HG02870 (cell line): ENCODE results near the gene DIP2B.
"Not testable (repeated sequence)": the region's sequence is repeated elsewhere in the genome, so short reads cannot be mapped to it uniquely, and the experiment has no call there.

Experiments
- ATAC-seq: cut with Tn5 transposase; IDR thresholded peaks from one replicate; pipeline ENCODE4 v1.9.1; 2021; ENCODE audit warnings: mild to moderate bottlenecking, moderate library complexity; ENCODE audit not compliant: unreplicated experiment

The DIP2B gene

DNA sequence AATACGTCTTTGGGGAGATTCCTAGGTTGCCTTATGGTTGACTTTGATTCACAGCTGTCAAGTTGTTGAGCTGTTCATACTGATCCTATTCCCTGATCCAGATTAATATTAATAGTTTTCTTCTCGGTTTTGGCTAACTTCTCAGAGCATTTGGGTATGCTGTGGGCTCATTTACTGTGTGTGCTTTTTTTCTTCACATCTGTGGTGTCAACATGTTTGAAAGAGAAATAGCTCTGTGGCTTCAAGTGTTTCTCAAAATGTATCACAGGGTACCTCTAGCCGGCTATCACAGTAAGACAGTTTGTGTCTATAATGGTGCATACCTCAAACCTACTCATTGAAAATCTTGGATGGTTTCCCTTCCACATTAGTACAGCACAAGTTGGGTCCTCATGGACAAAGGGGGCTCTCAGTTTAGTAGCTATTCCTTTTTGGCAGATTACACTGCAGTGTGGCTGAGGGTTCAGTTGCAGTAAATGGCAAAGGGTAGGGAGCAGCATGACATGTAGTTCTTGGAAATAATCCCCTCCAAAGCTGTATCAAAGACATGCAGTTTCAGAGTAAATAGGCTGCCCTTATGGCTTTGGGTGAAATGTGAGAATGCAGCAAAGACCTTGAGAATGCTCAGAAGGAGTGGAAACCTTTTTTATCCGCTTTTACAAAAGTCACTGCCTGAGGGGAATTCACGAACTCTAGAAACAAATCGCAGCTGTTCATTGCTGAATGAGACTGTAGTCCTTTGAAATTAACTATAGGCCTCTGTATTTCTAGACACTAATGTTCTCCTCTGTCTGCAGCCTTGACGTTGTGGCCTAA lies 156.7 kb downstream of the DIP2B start:
- peak; percentile 55 for ATAC-seq

GRCh38 chr12:50662116-50662510 lies 157.3 kb downstream of the DIP2B start:
- no peak for ATAC-seq

DNA sequence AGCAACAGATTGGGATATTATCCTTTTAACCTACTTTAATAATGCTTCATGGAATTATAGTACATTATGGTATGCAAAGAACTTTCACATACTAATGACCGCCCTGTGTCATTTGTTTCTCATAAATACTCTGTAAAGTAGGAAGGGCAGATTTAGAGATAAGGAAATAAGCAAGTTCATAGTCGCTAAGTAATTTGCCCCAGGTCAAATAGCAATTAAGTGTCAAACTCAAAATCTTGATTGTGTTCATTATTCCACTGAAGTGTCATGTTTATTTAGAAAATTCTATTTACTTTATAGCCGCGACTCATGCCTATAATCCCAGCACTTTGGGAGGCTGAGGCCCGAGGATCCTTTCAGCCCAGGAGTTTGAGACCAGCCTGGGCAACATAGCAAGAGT lies 160.4 kb downstream of the DIP2B start:
- no peak for ATAC-seq

GRCh38 chr12:50665609-50666008 lies 160.8 kb downstream of the DIP2B start:
- ATAC-seq, result no peak

DNA sequence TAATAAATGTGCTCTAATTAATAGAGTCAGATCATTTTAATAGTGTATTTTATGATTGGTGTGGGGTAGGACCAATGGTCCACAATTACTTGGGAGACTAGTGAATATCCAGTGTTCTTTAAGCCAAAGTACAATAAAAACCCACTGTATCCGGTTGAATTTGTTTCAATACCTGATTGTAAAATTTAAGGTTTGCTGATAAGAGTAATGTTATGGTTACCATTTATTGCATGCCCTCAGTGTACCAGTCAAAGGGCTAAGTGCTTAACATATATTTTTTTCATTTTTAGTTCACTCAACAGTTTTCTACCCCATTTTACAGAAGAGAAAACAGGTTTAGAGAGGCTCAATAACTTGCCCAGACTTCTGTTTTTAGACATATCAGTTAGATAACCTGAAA lies 161.2 kb downstream of the DIP2B start:
- no peak for ATAC-seq

DNA sequence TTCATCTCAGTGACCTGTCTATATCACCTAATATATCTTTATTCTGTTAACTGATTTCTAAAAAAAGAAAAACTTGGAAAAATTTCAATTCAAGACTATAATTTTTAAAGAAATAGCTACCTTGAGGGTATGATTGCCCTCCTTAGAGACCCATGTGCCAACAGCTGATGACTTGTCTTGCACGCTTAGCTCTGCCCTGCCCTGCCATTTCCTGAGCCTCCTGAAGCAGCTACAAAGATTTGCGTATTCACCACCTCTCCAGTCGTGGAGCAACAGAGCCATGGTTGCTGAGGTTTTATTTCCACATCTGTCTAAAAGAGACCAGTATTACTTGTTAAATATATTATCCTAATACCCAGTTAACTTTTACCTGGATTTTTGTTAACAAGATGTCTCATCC lies 167.4 kb downstream of the DIP2B start:
- no peak for ATAC-seq

GRCh38 chr12:50676756-50677155 lies 172.0 kb downstream of the DIP2B start:
- ATAC-seq, result no peak

GRCh38 chr12:50677858-50678257 lies 173.1 kb downstream of the DIP2B start:
- ATAC-seq, result no peak

GRCh38 chr12:50678650-50679365 lies 174.0 kb downstream of the DIP2B start:
- no peak for ATAC-seq

GRCh38 chr12:50679612-50680011 lies 174.8 kb downstream of the DIP2B start:
- no peak for ATAC-seq

DNA sequence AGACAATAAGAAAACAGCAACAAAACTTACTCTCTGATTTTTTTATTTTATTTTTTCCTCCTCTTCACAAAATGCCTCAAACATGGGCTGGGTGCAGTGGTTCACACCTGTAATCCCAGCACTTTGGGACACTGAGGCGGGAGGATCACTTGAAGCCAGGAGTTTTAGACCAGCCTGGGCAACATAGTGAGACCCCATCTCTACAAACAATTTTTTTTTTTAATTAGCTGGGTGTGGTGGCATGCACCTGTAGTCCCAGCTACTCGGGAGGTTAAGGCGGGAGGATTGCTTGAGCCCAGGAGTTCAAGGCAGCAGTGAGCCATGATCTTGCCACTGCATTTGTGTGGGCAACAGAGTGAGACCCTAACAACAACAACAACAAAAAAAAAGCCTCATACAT lies 176.3 kb downstream of the DIP2B start:
- not testable (repeated sequence) for ATAC-seq

- ATAC-seq, result no peak
Observed at GRCh38 chr12:50685641-50686040, 180.9 kb downstream of the DIP2B start.

- no peak for ATAC-seq
Observed at GRCh38 chr12:50686406-50686805, 181.6 kb downstream of the DIP2B start.

- ATAC-seq, result no peak
Observed at GRCh38 chr12:50686976-50687375, 182.2 kb downstream of the DIP2B start.

- ATAC-seq, result no peak
Observed at GRCh38 chr12:50689437-50689836, 184.7 kb downstream of the DIP2B start.

DNA sequence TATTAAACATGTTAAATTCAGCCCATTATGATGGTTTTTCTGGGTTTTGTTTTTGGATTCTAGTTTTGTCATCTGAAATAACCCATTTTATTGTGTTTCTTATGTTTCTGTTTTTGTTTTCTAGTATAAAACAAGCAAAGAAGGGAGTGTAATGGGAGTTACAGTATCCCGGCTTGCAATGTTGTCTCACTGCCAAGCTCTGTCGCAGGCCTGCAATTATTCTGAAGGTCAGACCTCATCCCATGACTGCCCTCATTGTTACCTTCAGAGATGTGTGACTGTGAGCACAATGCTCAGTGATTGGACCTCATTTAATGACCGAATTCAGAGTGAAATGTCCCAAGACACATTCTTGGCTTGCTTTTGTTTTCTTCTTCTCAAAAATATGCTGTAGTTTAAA lies 186.1 kb downstream of the DIP2B start:
- ATAC-seq, result no peak

GRCh38 chr12:50695961-50696360 lies 191.2 kb downstream of the DIP2B start:
- no peak for ATAC-seq

GRCh38 chr12:50696931-50697330 lies 192.1 kb downstream of the DIP2B start:
- no peak for ATAC-seq

GRCh38 chr12:50699154-50699553 lies 194.4 kb downstream of the DIP2B start:
- ATAC-seq, result no peak

DNA sequence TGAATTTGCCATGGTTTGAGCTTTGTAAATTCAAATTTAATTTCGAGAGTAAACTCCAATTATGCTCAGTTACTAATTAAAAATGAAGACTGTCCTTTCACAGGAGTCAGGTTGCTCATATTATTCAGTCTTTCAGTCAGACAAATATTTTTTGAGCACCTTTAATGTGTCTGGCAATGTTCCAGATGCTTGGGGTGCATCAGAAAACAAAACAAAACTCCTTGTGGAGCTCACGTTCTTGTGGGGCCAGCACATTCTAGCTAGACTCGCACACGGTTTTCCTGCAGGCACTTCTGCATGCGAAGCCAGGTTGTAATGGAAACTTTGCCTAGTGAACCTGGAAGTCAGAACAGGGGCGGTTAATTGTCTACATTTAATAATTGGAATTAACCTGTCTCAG lies 195.2 kb downstream of the DIP2B start:
- no peak for ATAC-seq

DNA sequence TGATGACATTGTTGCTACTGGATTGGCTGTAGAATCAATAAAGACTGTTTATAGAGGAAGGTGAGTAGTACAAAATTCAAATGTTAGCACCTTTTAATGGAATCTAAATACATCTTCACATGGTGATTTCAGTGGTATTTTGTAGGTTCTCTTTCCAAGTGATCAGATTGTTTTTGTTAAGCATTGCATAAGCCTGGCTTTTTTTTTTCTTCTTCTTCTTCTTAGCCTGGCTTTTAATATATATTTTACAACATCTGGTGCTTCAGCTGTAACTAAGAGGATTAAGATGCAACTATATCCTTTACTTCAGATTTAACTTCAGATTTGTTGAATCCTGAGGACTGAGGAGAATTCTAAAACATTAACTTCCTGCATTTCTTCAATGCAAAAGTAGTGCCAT lies 201.8 kb downstream of the DIP2B start:
- ATAC-seq, result no peak

DNA sequence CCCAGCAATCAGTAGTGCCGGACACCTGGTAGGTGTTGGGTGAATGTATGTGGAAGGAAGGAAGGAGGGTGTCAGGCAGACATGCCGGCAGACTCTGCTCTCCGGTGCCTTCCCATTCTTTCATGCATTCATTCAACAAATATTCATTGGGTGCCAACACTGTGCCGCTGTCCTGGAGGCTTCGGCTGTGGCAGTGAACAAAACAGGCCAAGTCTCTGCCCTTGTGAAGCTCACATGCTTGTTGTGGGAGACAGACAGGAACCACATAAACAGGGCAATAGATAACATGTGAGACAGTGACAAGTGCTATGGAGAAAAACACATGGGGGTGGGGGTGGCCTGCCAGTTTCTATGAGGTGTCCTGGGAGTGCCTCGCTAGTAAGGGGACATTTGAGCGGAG lies 202.6 kb downstream of the DIP2B start:
- ATAC-seq, result no peak
